ENCODE results near the gene STARD5. TPM values are rescaled to one million over a fixed set of nuclear protein-coding genes. Genes with fewer than 3 reads are reported as not detected.

The STARD5 gene
- total RNA-seq, 1 donor from 2014 or later: 1.3 TPM

DNA sequence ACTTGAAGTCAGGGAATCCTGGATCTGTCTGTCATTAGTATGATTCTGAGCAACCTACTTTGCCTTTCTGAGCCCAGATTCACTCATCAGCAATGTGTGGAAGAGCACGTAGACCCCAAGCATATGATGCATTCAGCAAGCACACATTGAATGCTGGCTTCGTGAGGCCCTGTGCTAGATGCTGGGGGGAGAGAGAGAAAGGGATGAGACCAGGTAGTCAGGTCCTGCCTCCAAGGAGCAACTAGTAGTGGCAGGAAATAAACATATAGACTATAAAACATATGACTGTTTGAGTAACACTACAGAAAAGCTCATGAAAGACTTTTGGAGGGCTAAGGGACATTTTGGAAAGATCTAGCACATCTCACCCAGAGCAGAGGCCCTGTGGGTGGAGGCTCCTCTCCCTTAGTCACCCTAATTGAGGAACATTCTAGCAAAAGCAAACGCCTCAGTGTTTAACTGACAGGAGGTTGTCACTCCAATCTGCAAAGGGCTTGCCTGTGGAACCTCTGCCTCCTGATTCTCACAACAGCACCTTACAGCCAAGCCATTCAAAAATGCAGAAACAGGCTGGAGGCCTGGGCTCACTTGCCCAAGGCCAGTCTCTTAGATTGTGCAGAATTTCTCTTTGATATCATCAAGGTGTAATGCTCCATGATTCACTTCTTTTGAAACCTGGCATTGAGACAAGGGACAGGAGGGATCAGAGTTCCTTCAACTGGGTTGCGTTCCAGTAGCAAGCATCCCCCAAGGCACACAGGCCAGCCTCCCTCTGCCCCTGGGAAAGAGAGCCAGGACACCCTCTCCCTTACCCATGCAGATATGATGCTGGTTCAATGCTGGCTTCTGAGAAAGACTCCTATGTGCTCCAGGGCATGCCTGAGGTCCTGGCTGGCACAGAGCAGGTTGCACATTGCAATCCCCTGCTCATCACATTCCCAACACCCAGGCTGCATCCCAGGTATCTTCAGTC lies 26.1 kb downstream of the STARD5 start:
- intact Hi-C loops (cut with DNase I): no loop called here
- DNase-seq (ENCODE audit: low spot score): no peak

DNA sequence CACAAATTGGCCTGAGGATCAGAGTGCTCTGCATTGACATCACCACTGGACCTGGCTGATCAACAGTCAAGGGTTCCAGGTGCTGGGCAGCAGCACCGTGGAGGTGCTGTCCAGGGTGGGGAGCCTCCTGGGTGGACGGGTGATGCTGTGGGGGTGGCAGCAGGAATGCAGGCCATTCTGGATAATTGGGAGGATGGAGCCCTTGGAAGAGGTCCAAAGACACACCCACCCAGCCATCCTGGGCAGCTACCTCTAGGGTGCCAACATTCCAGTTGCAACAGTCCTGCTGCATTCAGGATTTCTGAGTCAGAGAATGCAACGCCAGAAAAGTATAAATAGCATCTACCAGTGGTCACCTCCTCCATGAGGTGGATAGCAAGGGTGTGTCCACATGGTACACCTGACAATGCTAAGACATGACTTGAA lies 26.8 kb downstream of the STARD5 start:
- intact Hi-C loops (cut with DNase I): no loop called here
- DNase-seq (ENCODE audit: low spot score): no peak

DNA sequence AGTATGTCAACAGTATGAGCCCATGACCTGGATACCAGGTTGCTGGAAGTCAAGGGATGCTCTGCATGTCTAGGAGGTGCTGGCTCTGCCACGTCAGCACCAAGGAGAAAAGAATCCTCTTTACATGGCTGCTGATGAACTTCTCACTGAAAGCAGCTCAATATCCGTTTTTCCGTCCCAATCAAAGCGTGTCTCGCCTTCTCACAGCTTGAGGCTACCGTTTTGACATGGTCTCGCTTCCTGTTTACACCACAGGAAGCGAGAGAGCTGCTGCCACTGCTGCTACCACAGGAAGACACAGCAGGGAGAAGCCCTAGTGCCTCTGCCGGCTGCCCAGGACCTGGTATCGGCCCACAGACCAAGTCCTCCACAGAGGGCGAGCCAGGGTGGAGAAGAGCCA lies 27.3 kb downstream of the STARD5 start:
- intact Hi-C loops (cut with DNase I): no loop called here
- DNase-seq (ENCODE audit: low spot score): peak; percentile 89

DNA sequence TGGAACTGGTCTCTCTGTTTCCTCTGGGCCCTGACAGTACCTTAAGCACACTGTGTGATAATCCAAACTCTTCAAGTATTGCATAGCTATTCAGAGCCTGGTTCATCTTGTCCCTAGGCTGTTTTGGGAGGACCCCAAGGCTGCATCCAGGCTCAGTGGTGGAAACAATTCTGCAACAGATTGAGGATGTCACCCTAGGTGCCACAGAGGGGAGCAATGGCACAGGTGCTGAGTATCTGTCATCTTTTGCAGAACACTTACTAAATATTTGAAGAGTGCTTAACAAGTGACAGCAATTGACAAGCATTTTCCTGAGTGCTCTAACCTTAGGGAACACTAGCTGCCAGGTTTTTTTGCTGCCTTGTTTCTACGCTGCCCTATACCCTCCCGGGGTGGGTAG lies 27.8 kb downstream of the STARD5 start:
- intact Hi-C loops (cut with DNase I): no loop called here
- no peak for DNase-seq (ENCODE audit: low spot score)

DNA sequence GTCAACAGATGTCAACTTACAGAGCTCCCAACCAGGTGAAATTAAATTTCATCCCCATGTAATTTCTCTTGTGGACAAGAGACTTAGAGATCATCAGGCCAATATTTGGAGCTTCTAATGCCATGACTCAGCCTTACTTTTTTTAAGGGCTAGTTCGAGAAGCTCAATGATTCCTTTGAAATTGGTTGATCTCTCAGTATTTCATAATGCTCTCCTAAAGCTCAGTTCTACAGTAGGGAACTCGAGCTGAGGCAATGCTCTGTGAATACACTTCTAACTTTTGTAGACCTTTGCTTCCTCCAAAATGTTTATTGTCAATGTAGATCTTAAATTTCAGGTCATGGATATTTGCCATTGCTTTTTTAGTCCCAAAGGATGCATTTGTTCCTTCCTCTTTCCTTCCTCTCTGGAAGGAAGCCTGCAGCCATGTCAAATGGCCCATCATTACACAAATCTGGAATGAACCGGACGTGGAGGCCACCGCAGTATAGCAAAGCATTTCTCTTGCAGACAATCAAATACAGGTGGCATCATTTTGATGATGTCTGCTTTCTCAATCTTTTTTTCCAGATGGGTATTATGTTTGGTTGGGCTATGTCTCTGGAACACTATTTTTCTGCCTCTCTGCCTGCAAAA lies 28.3 kb downstream of the STARD5 start:
- intact Hi-C loops (cut with DNase I): no loop called here
- DNase-seq (ENCODE audit: low spot score): peak; percentile 10

DNA sequence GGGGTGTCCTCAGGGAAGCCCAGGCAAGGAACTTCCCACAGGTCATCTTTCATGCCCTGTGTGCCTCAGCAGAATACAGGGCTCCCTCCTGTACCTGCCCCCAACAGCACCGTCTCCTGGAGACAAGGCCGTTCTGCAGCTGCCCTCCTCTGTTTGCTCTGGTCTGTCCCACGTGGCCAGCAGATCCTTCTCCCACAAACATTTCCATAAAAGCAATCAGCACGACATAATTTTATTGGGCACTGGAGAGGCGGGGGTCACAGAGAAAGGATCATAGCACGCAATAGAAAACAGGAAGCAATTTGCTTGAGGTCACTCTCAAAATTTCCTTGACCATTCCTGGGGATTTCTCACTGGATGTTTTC lies 29.4 kb downstream of the STARD5 start:
- DNase-seq (ENCODE audit: low spot score): peak; percentile 60
- intact Hi-C loops (cut with DNase I): no loop called here

DNA sequence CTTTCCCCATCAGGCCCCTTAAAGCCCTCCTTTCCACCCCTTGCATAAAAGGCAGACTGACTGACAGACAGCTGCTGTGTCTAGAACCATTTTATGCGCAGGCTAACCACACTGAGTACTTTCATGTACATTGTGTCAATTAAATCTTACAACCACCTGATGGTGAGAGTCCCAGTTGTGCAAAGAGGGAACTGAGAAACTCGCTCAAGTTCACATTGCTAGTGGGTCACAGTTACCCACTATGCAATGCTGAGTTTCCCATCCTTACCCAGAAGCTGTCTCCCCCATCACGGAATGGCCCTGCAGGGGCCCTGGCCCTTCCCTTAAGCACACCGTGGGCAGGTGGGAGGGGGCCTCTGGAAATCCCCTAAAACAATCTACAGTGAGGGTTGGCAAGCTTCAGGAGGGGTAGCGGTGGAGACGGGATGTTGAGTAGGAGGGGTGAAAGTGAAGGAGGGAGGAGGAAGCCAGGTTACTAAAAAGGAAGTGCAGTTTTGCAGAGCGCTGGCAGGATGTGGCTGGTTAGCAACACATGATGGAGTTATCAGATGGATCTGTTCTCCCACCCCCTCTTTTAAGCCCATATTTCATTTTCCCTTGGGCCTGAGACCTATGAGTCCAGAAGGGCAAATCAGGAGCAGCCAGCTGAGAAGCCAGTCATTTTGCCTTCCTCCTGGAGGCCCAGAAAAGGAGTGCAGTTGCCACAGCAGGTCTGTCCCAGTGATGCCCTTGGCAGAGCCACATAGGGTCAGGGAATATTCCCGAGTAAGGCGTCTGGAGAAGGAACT lies 30.0 kb downstream of the STARD5 start:
- intact Hi-C loops (cut with DNase I): no loop called here
- peak; percentile 81 for DNase-seq (ENCODE audit: low spot score)

DNA sequence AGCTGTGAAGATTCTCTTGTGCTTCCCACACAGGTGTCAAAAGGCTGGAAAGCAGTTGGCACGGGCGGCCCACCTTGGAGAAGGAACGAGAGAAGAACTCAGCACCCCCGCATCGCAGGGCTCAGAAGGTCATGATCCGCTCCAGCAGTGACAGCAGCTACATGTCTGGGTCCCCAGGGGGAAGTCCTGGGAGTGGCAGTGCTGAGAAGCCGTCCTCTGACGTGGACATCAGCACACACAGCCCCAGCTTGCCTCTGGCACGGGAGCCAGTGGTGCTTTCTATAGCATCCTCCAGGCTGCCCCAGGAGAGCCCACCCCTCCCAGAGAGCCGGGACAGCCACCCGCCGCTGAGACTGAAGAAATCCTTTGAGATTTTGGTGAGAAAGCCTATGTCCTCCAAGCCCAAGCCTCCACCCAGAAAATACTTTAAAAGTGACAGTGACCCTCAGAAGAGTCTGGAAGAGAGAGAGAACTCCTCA lies 31.4 kb downstream of the STARD5 start:
- DNase-seq (ENCODE audit: low spot score): peak; percentile 77
- intact Hi-C loops (cut with DNase I): no loop called here

DNA sequence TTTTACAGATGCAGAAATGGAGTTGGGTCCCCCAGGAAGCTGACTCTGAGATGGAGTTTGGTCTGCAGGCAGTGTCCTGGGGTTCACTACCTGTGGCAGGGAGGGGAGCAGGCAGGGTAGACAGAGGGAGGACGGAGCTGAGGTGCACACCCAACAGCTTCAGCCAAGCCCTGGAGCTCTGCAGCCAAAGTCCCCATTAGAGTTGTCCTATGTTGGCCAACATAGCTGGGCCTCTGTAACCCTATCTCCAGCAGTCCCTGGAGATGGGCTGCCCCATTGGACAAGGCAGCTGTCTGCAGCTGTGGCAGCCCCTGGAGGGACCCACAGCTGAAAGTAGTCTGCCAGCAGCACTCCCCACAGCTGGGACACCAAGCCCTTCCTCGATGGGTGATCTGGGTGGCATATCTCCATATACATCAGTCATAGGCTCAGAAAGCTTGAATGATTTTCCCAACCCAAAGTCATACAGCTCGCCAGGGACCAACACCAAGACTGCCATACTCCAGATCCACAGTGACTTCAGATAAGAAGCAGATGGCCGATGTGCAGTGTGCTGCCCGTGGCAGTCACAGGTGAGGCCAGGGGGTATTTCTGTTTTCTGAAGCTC lies 31.9 kb downstream of the STARD5 start:
- intact Hi-C loops (cut with DNase I): no loop called here
- peak; percentile 41 for DNase-seq (ENCODE audit: low spot score)

DNA sequence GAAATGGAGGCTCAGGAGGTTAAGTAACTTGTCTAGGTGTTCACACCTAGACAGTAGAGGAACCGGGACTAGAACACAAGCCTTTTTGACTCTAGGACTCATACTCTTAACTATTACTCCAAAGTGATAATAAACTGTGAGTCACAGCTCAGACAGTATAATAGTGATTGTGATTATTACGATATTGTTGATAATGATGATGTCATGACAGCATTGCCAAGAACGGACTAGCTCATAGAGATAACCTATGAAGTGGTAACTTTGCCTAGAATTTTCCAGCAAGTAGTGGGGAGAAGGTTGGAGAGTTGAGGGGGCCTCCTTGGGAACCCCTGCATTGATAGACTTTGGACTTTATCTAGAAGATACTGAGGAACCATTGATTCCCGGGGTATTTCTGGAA lies 34.0 kb downstream of the STARD5 start:
- no peak for DNase-seq (ENCODE audit: low spot score)
- intact Hi-C loops (cut with DNase I): no loop called here

DNA sequence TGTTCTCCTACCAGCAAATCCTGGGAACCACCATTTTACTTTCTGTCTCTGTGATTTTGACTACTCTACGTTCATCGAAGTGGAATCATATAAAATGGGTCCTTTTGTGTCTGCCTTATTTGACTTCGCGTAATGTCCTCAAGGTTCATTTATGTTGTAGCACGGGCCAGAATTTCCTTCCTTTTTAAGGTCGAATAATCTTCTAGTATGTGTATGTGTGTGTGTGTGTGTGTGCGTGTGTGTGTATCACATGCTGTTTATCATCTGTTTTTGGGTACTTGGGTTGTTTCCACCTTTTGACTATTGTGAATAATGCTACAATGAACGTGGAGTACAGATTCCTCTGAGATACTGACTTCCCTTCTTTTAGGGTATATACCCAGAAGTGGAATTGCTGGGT lies 35.3 kb downstream of the STARD5 start:
- DNase-seq (ENCODE audit: low spot score): no peak
- intact Hi-C loops (cut with DNase I): no loop called here

DNA sequence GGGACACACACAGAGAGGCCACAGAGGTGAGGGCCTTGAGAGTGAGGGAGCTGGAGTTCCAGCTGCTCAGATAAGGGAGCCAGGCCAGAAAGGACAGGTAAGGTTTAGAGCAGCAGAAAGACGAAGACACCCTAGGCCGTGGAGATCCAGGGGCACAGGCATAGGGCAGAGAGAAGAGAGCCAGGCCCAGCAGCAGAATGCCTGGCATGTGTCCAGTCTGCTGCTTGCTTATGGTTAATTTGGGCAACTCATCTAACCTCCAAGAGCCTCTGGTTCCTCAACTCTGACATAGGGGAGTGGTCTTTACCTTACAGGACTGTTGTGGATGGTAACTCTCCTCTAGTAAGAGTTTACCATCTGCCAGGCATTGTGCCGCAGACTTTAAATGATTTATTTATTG lies 35.9 kb downstream of the STARD5 start:
- intact Hi-C loops (cut with DNase I): no loop called here
- peak; percentile 65 for DNase-seq (ENCODE audit: low spot score)

DNA sequence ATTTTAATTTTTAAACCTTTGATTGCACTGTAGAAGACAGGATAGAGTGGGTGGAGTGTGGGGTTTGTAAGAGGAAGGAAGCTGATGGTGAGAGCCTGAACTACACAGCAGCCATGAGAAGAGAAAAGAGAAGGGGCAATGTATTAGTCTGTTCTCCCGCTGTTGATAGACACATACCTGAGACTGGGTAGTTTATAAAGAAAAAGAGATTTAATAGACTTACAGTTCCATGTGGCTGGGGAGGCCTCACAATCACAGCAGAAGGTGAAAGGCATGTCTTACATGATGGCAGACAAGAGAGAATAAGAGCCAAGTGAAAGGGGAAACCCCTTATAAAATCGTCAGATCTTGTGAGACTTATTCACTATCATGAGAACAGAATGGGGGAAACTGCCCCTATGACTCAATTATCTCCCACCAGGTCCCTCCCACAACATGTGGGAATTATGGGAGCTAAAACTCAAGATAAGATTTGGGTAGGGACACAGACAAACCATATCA lies 37.3 kb downstream of the STARD5 start:
- intact Hi-C loops (cut with DNase I): no loop called here
- DNase-seq (ENCODE audit: low spot score): peak; percentile 35

DNA sequence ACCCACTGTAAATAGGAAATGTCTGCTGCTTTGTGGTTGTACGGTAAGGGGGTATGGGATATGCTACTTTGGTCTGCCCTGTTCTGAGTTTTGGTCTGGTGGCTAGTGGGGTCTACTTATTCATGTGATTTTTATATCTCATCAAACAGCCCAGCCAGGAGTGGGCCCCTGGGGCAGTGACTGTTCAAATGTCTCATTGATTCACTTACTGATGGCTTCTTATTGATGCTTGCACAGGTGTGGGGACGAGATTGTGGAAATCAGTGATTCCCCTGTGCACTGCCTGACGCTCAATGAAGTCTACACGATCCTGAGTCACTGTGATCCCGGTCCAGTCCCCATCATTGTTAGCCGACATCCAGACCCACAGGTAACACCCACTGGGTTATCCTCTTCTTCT lies 38.5 kb downstream of the STARD5 start:
- intact Hi-C loops (cut with DNase I): no loop called here
- DNase-seq (ENCODE audit: low spot score): peak; percentile 17

DNA sequence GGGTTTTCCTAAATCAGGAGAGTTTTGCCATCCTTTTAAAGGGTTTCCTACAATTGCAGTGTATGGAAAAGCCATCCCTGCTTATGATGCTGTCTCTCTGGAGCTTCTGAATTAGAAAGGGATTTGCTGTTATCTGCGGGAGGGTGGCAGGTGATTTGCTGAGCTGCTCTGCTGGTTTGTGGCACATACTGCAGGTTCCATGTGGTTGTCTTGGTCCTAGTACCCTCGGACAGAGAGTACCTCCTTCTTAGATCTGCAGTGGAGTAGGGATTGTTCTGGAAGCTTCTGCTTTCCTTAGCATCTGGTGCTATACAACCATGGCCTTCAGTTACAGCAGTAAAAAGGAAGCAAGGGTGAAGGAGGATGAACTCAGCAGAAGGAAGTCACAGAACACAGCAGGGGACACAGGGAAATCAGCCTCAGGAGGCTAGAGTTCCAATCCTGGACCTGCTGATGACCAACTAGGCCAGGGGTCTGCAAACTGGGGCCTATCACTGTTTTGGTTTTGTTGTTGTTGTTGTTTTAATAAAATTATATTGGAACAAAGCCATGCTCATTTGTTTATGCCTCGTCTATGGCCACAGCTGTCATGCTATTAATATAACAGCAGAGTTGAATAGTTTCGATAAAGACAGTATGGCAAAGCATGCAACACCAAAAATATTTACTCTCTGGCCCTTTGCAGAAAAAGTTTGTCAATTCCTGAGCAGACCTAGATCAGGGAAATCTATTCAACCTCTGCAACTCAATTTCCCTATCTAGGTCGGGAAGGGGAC lies 39.5 kb downstream of the STARD5 start:
- intact Hi-C loops (cut with DNase I): no loop called here
- peak; percentile 58 for DNase-seq (ENCODE audit: low spot score)

DNA sequence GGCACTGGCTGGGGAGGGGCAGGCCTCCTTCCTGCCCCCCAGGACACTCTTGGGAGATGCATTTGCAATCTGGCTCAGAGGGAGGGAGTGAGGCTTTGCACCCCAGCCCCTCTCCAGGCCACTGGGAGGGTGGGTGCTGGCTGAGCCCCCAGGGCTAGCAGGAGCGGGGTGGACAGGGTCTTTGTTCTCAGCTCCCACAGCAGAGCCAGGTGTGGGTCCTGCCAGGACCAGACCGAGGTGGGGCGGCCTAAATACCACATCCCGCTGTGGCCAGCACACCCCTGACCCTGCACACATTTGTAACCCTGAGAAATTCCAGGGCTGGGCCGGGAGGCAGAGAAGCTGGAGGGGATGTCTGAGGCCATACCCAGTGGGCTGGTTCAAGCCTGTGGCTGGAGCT lies 41.0 kb downstream of the STARD5 start:
- intact Hi-C loops (cut with DNase I): no loop called here

DNA sequence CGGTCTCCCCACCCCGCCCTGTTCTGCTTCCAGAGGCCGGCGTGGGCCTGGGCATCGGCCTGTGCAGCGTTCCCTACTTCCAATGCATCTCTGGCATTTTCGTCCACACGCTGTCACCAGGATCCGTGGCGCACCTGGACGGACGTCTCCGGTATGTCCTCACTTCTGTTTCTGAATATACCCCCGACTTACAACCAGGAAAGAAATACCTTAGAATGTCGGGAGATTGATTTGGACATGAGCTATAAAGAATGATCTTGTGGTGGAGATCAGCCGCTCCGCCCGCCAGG lies 41.4 kb downstream of the STARD5 start:
- DNase-seq (ENCODE audit: low spot score): no peak
- intact Hi-C loops (cut with DNase I): no loop called here

More for the DNA sequence above, 41.0 kb downstream of the STARD5 start:
- peak; percentile 29 for DNase-seq (ENCODE audit: low spot score)

DNA sequence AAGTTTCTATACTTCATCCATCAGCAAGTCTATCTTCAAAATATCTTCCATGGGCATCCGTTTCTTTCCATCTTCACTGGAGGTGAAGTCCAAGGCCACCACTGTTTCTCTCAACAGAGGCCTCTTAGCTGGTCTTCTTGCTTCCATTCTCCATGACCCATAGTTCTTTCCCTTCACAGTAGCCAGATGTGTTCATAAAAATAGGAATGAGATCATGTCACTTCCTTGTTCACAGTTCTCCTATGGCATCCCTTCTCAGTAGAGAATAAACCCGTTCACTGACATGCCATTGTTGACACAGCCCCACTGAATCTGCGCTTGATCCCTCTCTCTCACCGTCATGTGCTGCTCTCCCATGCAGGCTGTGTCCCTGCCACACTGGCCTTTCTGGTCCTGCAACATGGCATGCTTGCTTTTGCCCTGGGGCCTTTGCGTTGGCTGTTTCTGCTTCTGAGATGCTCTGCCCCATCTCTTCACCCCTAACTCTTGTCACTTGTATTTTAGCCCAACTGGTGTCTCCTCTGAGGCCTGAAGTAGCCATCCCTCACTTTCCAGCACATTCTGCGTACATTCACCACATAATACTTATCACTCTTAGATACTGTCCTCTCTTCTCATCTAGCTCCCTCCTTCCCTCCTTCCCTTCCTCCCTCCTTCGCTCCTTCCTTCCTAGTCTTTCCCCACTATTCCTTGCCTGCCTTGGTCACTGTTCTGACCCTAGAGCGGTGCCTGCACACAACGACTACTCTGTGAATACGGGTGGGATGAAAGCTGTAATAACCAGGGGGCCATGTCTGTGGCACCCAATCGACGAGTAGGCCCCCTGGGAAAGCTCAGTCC lies 42.0 kb downstream of the STARD5 start:
- intact Hi-C loops (cut with DNase I): no loop called here
- DNase-seq (ENCODE audit: low spot score): peak; percentile 43

All from cardiac septum (tissue), 1 donor.